IMR-90 (cell line): ENCODE data around the gene PDE8B. TPM values are rescaled to one million over a fixed set of nuclear protein-coding genes. Genes with fewer than 3 reads are reported as not detected.

Source experiments
- ATAC-seq: fragments of 200-7000 bp; cut with Tn5 transposase; 2 replicates; pipeline ENCODE4 v1.9.1; 2020; ENCODE audit warnings: low read depth, mild to moderate bottlenecking, moderate library complexity
- BruUV-seq: library from RNA; stranded (reverse); fragments of 400-500 nt; replicated peaks from 2 replicates; lab custom pipeline; 2021; lab: Mats Ljungman, UMichigan
- CTCF ChIA-PET: fragments of 300-600 bp; formaldehyde crosslinking; extraction: SDS; loops from one replicate; lab custom pipeline; 2021; ENCODE audit warnings: antibody characterized with exemption; lab: Yijun Ruan, JAX
- POLR2A ChIA-PET: fragments of 300-600 bp; sonication (Branson Sonifier 250); formaldehyde crosslinking; loops from one replicate; lab custom pipeline; 2022; ENCODE audit warnings: antibody characterized with exemption; ENCODE audit not compliant: unreplicated experiment; lab: Charles Lee
- DNase-seq: peaks from one replicate; pipeline ENCODE4 v3.0.0; 2013
- H2AFZ ChIP-seq: replicated peaks from 2 replicates; pipeline ENCODE3; 2013; ENCODE audit warnings: low read length, mild to moderate bottlenecking; ENCODE audit not compliant: poor library complexity
- H2AK5ac ChIP-seq: 2 replicates; pipeline ENCODE4 v1.6.1; 2013; ENCODE audit warnings: low read depth, low read length, inconsistent platforms
- H2AK9ac ChIP-seq: replicated peaks from 2 replicates; pipeline ENCODE3; 2013; ENCODE audit warnings: mild to moderate bottlenecking, low read depth, low read length, moderate library complexity; ENCODE audit not compliant: poor library complexity
- H2BK120ac ChIP-seq: 2 replicates; pipeline ENCODE4 v1.6.1; 2013; ENCODE audit warnings: low read depth, low read length, inconsistent platforms
- H2BK15ac ChIP-seq: 3 replicates; pipeline ENCODE4 v1.6.1; 2013; ENCODE audit warnings: low read depth, low read length, inconsistent platforms
- H2BK20ac ChIP-seq: 2 replicates; pipeline ENCODE4 v1.6.1; 2013; ENCODE audit warnings: low read depth, mild to moderate bottlenecking, inconsistent platforms, low read length, moderate library complexity
- H2BK5ac ChIP-seq: 2 replicates; pipeline ENCODE4 v1.6.1; 2013; ENCODE audit warnings: mild to moderate bottlenecking, low read depth, low read length, inconsistent platforms; ENCODE audit not compliant: poor library complexity, severe bottlenecking
- H3K14ac ChIP-seq: replicated peaks from 2 replicates; pipeline ENCODE4 v1.6.1; 2013; ENCODE audit warnings: low read depth, low read length, inconsistent platforms
- H3K18ac ChIP-seq: 2 replicates; pipeline ENCODE4 v1.6.1; 2013; ENCODE audit warnings: low read depth, low read length, control low read depth
- H3K23ac ChIP-seq: 2 replicates; pipeline ENCODE4 v1.6.1; 2013; ENCODE audit warnings: low read depth, low read length, inconsistent platforms
- H3K27ac ChIP-seq: 2 replicates; pipeline ENCODE4 v1.5.1; 2013; ENCODE audit warnings: mild to moderate bottlenecking, control low read depth, low read length; ENCODE audit not compliant: insufficient read depth
- H3K27me3 ChIP-seq: 2 replicates; pipeline ENCODE4 v1.6.1; 2013; ENCODE audit warnings: low read length; ENCODE audit not compliant: control insufficient read depth, insufficient read depth
- H3K36me3 ChIP-seq: 2 replicates; pipeline ENCODE4 v1.6.1; 2013; ENCODE audit warnings: low read length, mixed read lengths; ENCODE audit not compliant: control insufficient read depth, insufficient read depth
- H3K4ac ChIP-seq: 2 replicates; pipeline ENCODE4 v1.6.1; 2013; ENCODE audit warnings: low read depth, low read length, inconsistent platforms
- H3K4me1 ChIP-seq: 2 replicates; pipeline ENCODE4 v1.6.1; 2013; ENCODE audit warnings: low read length, mixed read lengths; ENCODE audit not compliant: control insufficient read depth, insufficient read depth
- H3K4me2 ChIP-seq: 2 replicates; pipeline ENCODE4 v1.6.1; 2013; ENCODE audit warnings: low read depth, mild to moderate bottlenecking, control low read depth, low read length, moderate library complexity
- H3K4me3 ChIP-seq: 2 replicates; pipeline ENCODE4 v1.5.1; 2013; ENCODE audit warnings: low read depth, mild to moderate bottlenecking, control low read depth, low read length, moderate library complexity; ENCODE audit not compliant: insufficient read depth
- H3K56ac ChIP-seq: 2 replicates; pipeline ENCODE4 v1.6.1; 2013; ENCODE audit warnings: low read length, inconsistent platforms; ENCODE audit not compliant: insufficient read depth; ENCODE audit errors: extremely low read depth
- H3K79me1 ChIP-seq, 2 experiments: 2 replicates each; pipeline ENCODE4 v1.6.1; 2013; ENCODE audit warnings: low read length in 2 of 2, inconsistent platforms in 1 of 2, low read depth in 1 of 2
- H3K9ac ChIP-seq: 2 replicates; pipeline ENCODE4 v1.6.1; 2013; ENCODE audit warnings: low read depth, low read length, control low read depth
- H3K9me1 ChIP-seq: 2 replicates; pipeline ENCODE4 v1.6.1; 2013; ENCODE audit warnings: low read length, inconsistent platforms; ENCODE audit not compliant: insufficient read depth
- H3K9me3 ChIP-seq: 2 replicates; pipeline ENCODE4 v1.6.1; 2013; ENCODE audit warnings: low read length; ENCODE audit not compliant: control insufficient read depth, insufficient read depth
- H4K20me1 ChIP-seq: 2 replicates; pipeline ENCODE4 v1.6.1; 2013; ENCODE audit warnings: low read length, inconsistent platforms; ENCODE audit not compliant: insufficient read depth
- H4K5ac ChIP-seq: 2 replicates; pipeline ENCODE4 v1.6.1; 2013; ENCODE audit warnings: mild to moderate bottlenecking, low read depth, low read length, control low read depth
- H4K8ac ChIP-seq, 2 experiments: 2 replicates each; pipeline ENCODE4 v1.6.1; 2013; ENCODE audit warnings: low read depth in 2 of 2, low read length in 2 of 2, control low read depth in 1 of 2, inconsistent platforms in 1 of 2
- H4K91ac ChIP-seq: 2 replicates; pipeline ENCODE4 v1.6.1; 2013; ENCODE audit warnings: low read depth, low read length, inconsistent platforms; ENCODE audit not compliant: insufficient read depth
- FOS ChIP-seq: fragments of 150-350 bp; IDR thresholded peaks from 2 replicates; pipeline ENCODE4 v1.6.1; 2016; ENCODE audit warnings: low read depth, low read length
- MAFK ChIP-seq: IDR thresholded peaks from 2 replicates; pipeline ENCODE4 v1.6.1; 2012; ENCODE audit warnings: low read depth, low read length, improper control_type of control experiment
- MAZ ChIP-seq: IDR thresholded peaks from 2 replicates; pipeline ENCODE4 v1.6.1; 2012; ENCODE audit warnings: low read depth, mild to moderate bottlenecking, low read length, improper control_type of control experiment, moderate library complexity, borderline replicate concordance
- RCOR1 ChIP-seq: IDR thresholded peaks from 2 replicates; pipeline ENCODE4 v1.6.1; 2012; ENCODE audit warnings: mild to moderate bottlenecking, low read length, improper control_type of control experiment; ENCODE audit not compliant: insufficient replicate concordance
- SMC3 ChIP-seq: fragments of 150-350 bp; IDR thresholded peaks from 2 replicates; pipeline ENCODE4 v1.6.1; 2016; ENCODE audit warnings: low read depth, mild to moderate bottlenecking, antibody characterized with exemption, low read length, moderate library complexity
- WGBS, 2 experiments: methylation state at CpG; one replicate each; pipeline versions ENCODE4 v1.1.5 to v1.1.7; 2013; ENCODE audit warnings: missing lambda C conversion rate in 2 of 2; ENCODE audit not compliant: insufficient read length in 1 of 2; ENCODE audit errors: extremely low coverage in 2 of 2; 5-methylcytosine and 5-hydroxymethylcytosine counted together
- dilution Hi-C: fragments of 300-500 bp; cut with HindIII; formaldehyde crosslinking; loops from one replicate; pipeline ENCODE4 v1.14.3; 2018; ENCODE audit warnings: low sequenced_read_pairs; ENCODE audit not compliant: unreplicated experiment
- in situ Hi-C: fragments of 300-500 bp; cut with MboI; formaldehyde crosslinking; loops from 3 replicates; pipeline ENCODE4 v1.14.3; 2019; ENCODE audit warnings: low sequenced_read_pairs, inconsistent platforms, mixed read lengths
- intact Hi-C: fragments of 100-400 bp; cut with micrococcal nuclease; formaldehyde crosslinking; loops from 2 replicates; pipeline ENCODE4 v1.10.0; 2022
- polyA plus RNA-seq, 3 experiments: library from polyadenylated mRNA; depleted of rRNA; stranded (reverse); fragments of >200 nt; gene quantifications; 2 replicates each; pipeline ENCODE4 v1.2.3, GENCODE V29; 2012; ENCODE audit warnings: low replicate concordance in 1 of 3
- total RNA-seq: library from RNA; depleted of rRNA; stranded (reverse); fragments of >200 nt; gene quantifications from 2 replicates; pipeline ENCODE4 v1.2.3, GENCODE V29; 2012
- TF ChIP-seq, protein P1 (sequence below): fragments of 150-350 bp; IDR thresholded peaks from 2 replicates; pipeline ENCODE4 v1.6.1; 2017; ENCODE audit warnings: mild to moderate bottlenecking, antibody characterized with exemption, low read length, low read depth

The PDE8B gene
- total and polyA plus RNA-seq, 2 of the 4 experiments (the other 2 are of a cell fraction), result under 0.01 to 0.03 TPM

DNA sequence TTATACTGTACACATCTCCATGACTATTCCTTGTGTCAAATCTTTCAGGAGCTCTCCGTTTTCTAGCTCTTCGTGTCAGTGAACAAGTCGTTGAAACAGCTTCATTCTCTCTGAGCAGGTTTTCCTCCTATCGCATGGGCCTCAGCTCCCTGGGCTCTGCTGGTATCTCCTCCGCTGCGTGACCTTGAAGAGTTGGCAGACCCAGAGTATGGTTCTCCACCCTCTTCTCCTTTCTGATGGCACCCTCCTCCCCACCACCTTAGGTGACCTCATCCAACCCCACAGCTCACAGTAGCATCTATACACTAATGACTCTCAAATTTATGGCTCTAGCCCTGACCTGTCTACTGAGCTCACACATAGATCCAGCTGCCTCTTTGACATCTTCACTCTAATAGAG is 36.0 kb upstream of the PDE8B start:
- Histone ChIP-seq H3K4me2 (no peak overlapping the region), H3K9ac (no peak overlapping the region), H2BK5ac (no peak overlapping the region), H2AK5ac (no peak overlapping the region), H3K27ac (no peak overlapping the region), H3K14ac (no peak overlapping the region), H3K56ac (no peak overlapping the region), H4K91ac (no peak overlapping the region), H3K36me3 (no peaks in the 10 kb centered on the region), H3K27me3 (peaks cover 32% of the 10 kb centered on the region), H2AFZ (no peak overlapping the region), H3K79me1 (no peaks in the 10 kb centered on the region), H3K9me3 (no peaks in the 10 kb centered on the region), H3K23ac (no peak overlapping the region), H2BK120ac (no peak overlapping the region), H4K8ac (no peak overlapping the region), H3K9me1 (0 out of 2 replicates have a peak, but pooled peaks cover 4% of the 10 kb centered on the region), H3K4me3 (no peak overlapping the region), H3K4ac (no peak overlapping the region), H2AK9ac (no peak overlapping the region), H4K20me1 (no peaks in the 10 kb centered on the region), H3K18ac (no peak overlapping the region), H2BK20ac (no peak overlapping the region), H2BK15ac (no peak overlapping the region), H4K5ac (no peak overlapping the region), H3K4me1 (no peaks in the 10 kb centered on the region; the same call in 1 of the 2 replicates)
- ATAC-seq (no peak), DNase-seq (no peak)
- ChIA-PET POLR2A (no interaction called here), CTCF (interaction anchor here (0.7 kb wide), 1 partner anchor 8 kb away, joined by 4 read pairs; no protein-coding TSS in a partner anchor)
- TF ChIP-seq FOS, result no peak
- TF ChIP-seq RCOR1, result no peak
- TF ChIP-seq, protein P1, sequence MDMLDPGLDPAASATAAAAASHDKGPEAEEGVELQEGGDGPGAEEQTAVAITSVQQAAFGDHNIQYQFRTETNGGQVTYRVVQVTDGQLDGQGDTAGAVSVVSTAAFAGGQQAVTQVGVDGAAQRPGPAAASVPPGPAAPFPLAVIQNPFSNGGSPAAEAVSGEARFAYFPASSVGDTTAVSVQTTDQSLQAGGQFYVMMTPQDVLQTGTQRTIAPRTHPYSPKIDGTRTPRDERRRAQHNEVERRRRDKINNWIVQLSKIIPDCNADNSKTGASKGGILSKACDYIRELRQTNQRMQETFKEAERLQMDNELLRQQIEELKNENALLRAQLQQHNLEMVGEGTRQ, result no peak
- no peak for TF ChIP-seq SMC3
- no peak for TF ChIP-seq MAZ
- TF ChIP-seq MAFK, result no peak
- dilution Hi-C loops, result no loop called here
- in situ Hi-C loops, result no loop called here
- BruUV-seq, result no TSS peak
- intact Hi-C loops, result loop anchor here (10.0 kb wide), 1 partner anchor 1850 kb away; no protein-coding TSS in a partner anchor
- WGBS, 2 experiments, result 44% methylated on average over 3 of the region's 6 CpGs; no CpG with 5 or more reads in 1 of the 2 experiments
